Naive thymus-derived CD4-positive, alpha-beta T cell (primary cell): ENCODE measurements around the gene TPSB2. TPM values are rescaled to one million over a fixed set of nuclear protein-coding genes. Genes with fewer than 3 reads are reported as not detected.
"Not testable (repeated sequence)": the region's sequence is repeated elsewhere in the genome, so short reads cannot be mapped to it uniquely, and the experiment has no call there.

ENCODE experiments used
- ATAC-seq: fragments of 150-1000 bp; cut with Tn5 transposase; 2 replicates; pipeline ENCODE4 v1.10.0; 2021; ENCODE audit warnings: mild to moderate bottlenecking, moderate library complexity
- CTCF ChIA-PET: fragments of 350-600 bp; sonication (Branson Sonifier 250); formaldehyde crosslinking; loops from one replicate; lab custom pipeline; 2021; ENCODE audit warnings: antibody characterized with exemption; lab: Charles Lee
- POLR2A ChIA-PET: fragments of 350-600 bp; sonication (Branson Sonifier 250); formaldehyde crosslinking; loops from one replicate; lab custom pipeline; 2021; ENCODE audit warnings: antibody characterized with exemption, inconsistent platforms; lab: Charles Lee
- DNase-seq, 9 donors: peaks; one replicate each; pipeline versions ENCODE4 v3.0.0 to v3.0.0-alpha.2; 2020 to 2022; ENCODE audit warnings: mixed read lengths in 1 of 9
- H3K27ac ChIP-seq: one replicate; pipeline ENCODE4 v1.7.0; 2013; ENCODE audit warnings: mild to moderate bottlenecking, low read depth, low read length, moderate library complexity
- H3K27me3 ChIP-seq, 2 donors: one replicate each; pipeline ENCODE4 v1.7.0; 2013; ENCODE audit warnings: low read length in 2 of 2, mild to moderate bottlenecking in 2 of 2, moderate library complexity in 2 of 2; ENCODE audit not compliant: control insufficient read depth in 2 of 2, insufficient read depth in 2 of 2
- H3K36me3 ChIP-seq, 3 experiments: 1 replicate in 2 of 3; 2 replicates in 1 of 3; pipeline ENCODE4 v1.7.0; 2013; ENCODE audit warnings: low read length in 3 of 3, mild to moderate bottlenecking in 3 of 3, moderate library complexity in 1 of 3; ENCODE audit not compliant: insufficient read depth in 3 of 3, control insufficient read depth in 2 of 3
- H3K4me1 ChIP-seq, 2 donors: one replicate each; pipeline ENCODE4 v1.7.0; 2013; ENCODE audit warnings: low read length in 2 of 2, mild to moderate bottlenecking in 2 of 2, moderate library complexity in 1 of 2; ENCODE audit not compliant: control insufficient read depth in 2 of 2, insufficient read depth in 2 of 2
- H3K4me3 ChIP-seq: 2 replicates; pipeline ENCODE4 v1.7.0; 2013; ENCODE audit warnings: mild to moderate bottlenecking, low read length
- H3K9me3 ChIP-seq, 3 experiments: 1 replicate in 2 of 3; 2 replicates in 1 of 3; pipeline ENCODE4 v1.7.0; 2013; ENCODE audit warnings: low read length in 3 of 3; ENCODE audit not compliant: control insufficient read depth in 2 of 3
- H3K27ac Mint-ChIP-seq, 9 donors: one replicate each; pipeline ENCODE4 v1.8.0; 2020 to 2022; ENCODE audit warnings: mixed read lengths in 9 of 9, mild to moderate bottlenecking in 8 of 9, moderate library complexity in 5 of 9, inconsistent platforms in 2 of 9
- H3K27me3 Mint-ChIP-seq, 5 donors: one replicate each; pipeline ENCODE4 v1.8.0; 2021 to 2022; ENCODE audit warnings: mixed read lengths in 5 of 5, mild to moderate bottlenecking in 1 of 5
- H3K36me3 Mint-ChIP-seq, 5 donors: one replicate each; pipeline ENCODE4 v1.8.0; 2020 to 2022; ENCODE audit warnings: mixed read lengths in 5 of 5, mild to moderate bottlenecking in 3 of 5, inconsistent platforms in 1 of 5
- H3K4me1 Mint-ChIP-seq, 7 donors: one replicate each; pipeline ENCODE4 v1.8.0; 2020 to 2022; ENCODE audit warnings: mixed read lengths in 7 of 7, mild to moderate bottlenecking in 3 of 7, inconsistent platforms in 1 of 7
- H3K4me3 Mint-ChIP-seq, 10 donors: one replicate each; pipeline ENCODE4 v1.8.0; 2020 to 2022; ENCODE audit warnings: mild to moderate bottlenecking in 10 of 10, mixed read lengths in 10 of 10, moderate library complexity in 6 of 10, inconsistent platforms in 2 of 10
- H3K9me3 Mint-ChIP-seq, 11 donors: one replicate each; pipeline ENCODE4 v1.8.0; 2020 to 2022; ENCODE audit warnings: mixed read lengths in 11 of 11, mild to moderate bottlenecking in 4 of 11, inconsistent platforms in 1 of 11, moderate library complexity in 1 of 11
- intact Hi-C, 2 donors: fragments of 100-400 bp; cut with micrococcal nuclease; formaldehyde crosslinking; loops; one replicate each; pipeline ENCODE4 v1.15.1; 2023
- polyA plus RNA-seq, 2 donors: library from polyadenylated mRNA; unstranded; fragments of 300-500 nt; fragmentation: Illumina TruSeq; gene quantifications; one replicate each; pipeline ENCODE4 v1.2.3, GENCODE V29; 2021
- total RNA-seq, 6 experiments: library from RNA in 5 of 6; stranded (reverse) in 5 of 6; gene quantifications; 1 replicate in 5 of 6; 2 replicates in 1 of 6; pipeline ENCODE4 v1.2.3 and lab custom pipeline; 2021 to 2026

Gene TPSB2
- total and polyA plus RNA-seq, 7 experiments from 2014 or later = 5.3 TPM; not detected in 6

DNA sequence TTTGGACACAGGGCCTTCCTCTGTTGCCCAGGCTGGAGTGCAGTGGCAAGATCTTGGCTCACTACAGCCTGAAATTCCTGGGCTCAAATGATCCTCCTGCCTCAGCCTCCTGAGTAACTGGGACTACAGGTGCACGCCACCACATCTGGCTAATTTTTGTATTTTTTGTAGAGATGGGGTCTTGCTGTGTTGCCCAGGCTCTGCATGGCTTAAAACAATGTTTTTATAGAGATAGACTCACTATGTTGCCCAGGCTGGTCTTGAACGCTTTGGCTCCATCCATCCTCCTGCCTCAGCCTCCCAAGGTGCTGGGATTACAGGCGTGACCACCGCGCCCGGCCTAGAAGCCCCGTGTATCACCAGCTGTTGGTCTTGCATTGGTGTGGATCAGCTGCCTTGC lies 39.4 kb upstream of the TPSB2 start:
- intact Hi-C loops, H3K36me3 ChIP-seq, POLR2A ChIA-PET: not testable (repeated sequence)

DNA sequence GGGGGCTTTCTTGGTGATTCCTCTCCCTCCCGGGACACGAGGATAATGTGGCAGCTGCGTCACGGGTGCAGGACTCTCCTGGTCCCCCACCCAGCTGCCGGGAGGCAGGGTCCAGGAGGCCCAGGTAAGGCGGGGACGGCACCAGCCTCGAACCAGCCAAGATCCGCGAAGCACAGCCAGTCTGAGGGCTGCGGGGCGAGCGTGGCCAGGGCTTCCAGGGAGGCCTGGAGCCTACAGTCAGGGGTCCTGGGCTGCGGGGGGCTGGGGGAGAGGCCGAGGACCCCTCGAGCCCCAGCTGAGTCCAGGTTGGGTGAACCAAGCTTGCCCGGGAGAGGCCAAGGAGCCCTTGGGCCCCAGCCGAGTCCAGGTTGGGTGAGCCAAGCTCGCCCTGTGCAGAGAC lies 35.8 kb upstream of the TPSB2 start:
- no peak for ATAC-seq
- ChIA-PET POLR2A (no interaction called here), CTCF (no interaction called here)
- Mint-ChIP-seq H3K9me3 (peaks cover 0 to 10% (median 0%) of the 10 kb centered on the region in 11 donors), H3K27me3 (peaks cover 7 to 13% (median 12%) of the 10 kb centered on the region in 5 donors), H3K4me1 (peaks cover 0 to 2% (median 0%) of the 10 kb centered on the region in 7 donors), H3K36me3 (no peaks in the 10 kb centered on the region), H3K4me3 (no peak overlapping the region), H3K27ac (no peak overlapping the region)
- Histone ChIP-seq H3K27me3 (no peaks in the 10 kb centered on the region), H3K27ac (no peak overlapping the region), H3K9me3 (no peaks in the 10 kb centered on the region), H3K36me3 (no peaks in the 10 kb centered on the region), H3K4me1 (no peaks in the 10 kb centered on the region), H3K4me3 (no peak overlapping the region)
- intact Hi-C loops = no loop called here
- DNase-seq = no peak

More for the DNA sequence above, 39.4 kb upstream of the TPSB2 start:
- H3K36me3 Mint-ChIP-seq, H3K4me1 Mint-ChIP-seq, H3K4me1 ChIP-seq, H3K9me3 ChIP-seq, H3K27ac Mint-ChIP-seq, H3K27ac ChIP-seq, ATAC-seq, H3K4me3 Mint-ChIP-seq, DNase-seq, H3K27me3 ChIP-seq, H3K9me3 Mint-ChIP-seq, CTCF ChIA-PET, H3K4me3 ChIP-seq: not testable (repeated sequence)
- H3K27me3 Mint-ChIP-seq = peaks cover 2 to 18% (median 8%) of the 10 kb centered on the region in 5 donors

DNA sequence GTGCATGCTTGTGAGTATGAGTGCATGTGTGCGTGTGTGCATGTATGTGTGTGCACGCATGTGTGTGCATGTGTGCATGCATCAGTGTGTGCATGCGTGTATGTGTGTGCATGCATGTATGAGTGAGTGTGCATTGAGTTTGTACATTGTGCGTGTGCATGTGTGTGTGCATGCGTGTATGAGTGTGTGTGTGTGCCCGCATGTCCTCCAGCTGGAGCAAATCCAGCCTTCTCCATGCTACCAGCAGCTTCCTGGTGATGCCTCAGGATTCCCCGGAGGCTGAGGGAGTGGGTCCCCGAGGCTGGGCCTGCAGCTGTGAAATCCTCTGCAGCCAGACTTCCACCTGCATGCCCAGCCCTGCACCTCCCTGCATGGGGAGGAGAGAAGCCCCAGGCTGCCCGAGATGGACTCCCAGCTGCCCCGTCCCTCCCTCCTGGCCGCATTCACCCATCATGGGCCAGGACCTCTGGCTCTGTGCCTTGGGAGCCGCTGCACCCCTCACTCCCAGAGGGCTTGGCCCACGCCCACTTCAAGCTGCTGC lies 35.2 kb upstream of the TPSB2 start:
- no peak overlapping the region for H3K4me3 Mint-ChIP-seq
- no peak overlapping the region for H3K4me3 ChIP-seq
- H3K4me1 ChIP-seq = no peaks in the 10 kb centered on the region
- no peak for DNase-seq
- ChIA-PET CTCF (no interaction called here), POLR2A (no interaction called here)
- ATAC-seq = no peak
- intact Hi-C loops = no loop called here
- H3K36me3 ChIP-seq = no peaks in the 10 kb centered on the region
- peaks cover 0 to 3% (median 0%) of the 10 kb centered on the region in 7 donors for H3K4me1 Mint-ChIP-seq
- H3K27me3 Mint-ChIP-seq = peaks cover 13 to 19% (median 14%) of the 10 kb centered on the region in 5 donors
- H3K27me3 ChIP-seq = no peaks in the 10 kb centered on the region
- no peaks in the 10 kb centered on the region for H3K36me3 Mint-ChIP-seq
- H3K27ac Mint-ChIP-seq = no peak overlapping the region
- H3K9me3 ChIP-seq = no peaks in the 10 kb centered on the region
- H3K27ac ChIP-seq = no peak overlapping the region
- peaks cover 0 to 10% (median 0%) of the 10 kb centered on the region in 11 donors for H3K9me3 Mint-ChIP-seq

DNA sequence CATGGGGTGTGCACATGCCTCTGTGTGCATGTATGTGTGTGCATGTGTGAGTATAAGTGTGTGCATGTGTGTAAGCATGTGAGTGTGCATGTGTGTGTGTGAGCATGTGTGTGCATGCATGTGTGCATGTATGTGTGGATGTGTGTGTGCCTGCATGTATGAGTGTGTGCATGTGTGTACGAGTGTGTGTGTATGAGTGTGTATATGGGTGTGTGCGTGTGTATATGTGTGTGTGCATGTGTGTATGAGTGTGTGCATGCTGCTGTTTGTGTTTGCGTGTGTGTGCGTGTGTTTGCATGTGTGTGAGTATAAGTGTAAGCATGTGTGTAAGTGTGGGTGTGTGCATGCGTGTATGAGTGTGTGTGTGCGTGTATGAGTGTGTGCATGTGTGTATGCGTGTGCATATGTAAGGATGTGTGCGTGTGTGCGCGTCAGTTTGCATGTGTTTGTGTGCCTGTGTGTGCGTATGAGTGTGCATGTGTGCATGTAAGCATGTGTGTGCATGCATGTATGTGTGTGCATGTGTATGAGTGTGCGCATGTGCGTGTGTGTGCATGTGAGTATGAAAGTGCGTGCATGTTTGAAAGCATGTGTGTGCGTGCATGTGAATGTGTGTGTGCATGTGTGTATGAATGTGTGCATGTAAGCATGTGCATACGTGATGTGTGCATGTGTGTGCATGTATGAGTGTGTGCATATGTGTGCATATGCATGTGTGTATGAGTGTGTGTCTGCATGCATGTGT lies 34.5 kb upstream of the TPSB2 start:
- H3K4me3 ChIP-seq = no peak overlapping the region
- Mint-ChIP-seq H3K27me3 (peaks cover 13 to 22% (median 13%) of the 10 kb centered on the region in 5 donors), H3K9me3 (peaks cover 0 to 10% (median 0%) of the 10 kb centered on the region in 11 donors), H3K4me1 (peaks cover 0 to 3% (median 0%) of the 10 kb centered on the region in 7 donors), H3K36me3 (no peaks in the 10 kb centered on the region), H3K27ac (peak overlapping the region in 1 of 9 donors; percentile 5), H3K4me3 (no peak overlapping the region)
- H3K27ac ChIP-seq = no peak overlapping the region
- H3K36me3 ChIP-seq = no peaks in the 10 kb centered on the region
- ChIA-PET POLR2A (no interaction called here), CTCF (no interaction called here)
- H3K9me3 ChIP-seq = no peaks in the 10 kb centered on the region
- no peak for DNase-seq
- no peak for ATAC-seq
- no peaks in the 10 kb centered on the region for H3K4me1 ChIP-seq
- intact Hi-C loops = no loop called here
- H3K27me3 ChIP-seq = no peaks in the 10 kb centered on the region

DNA sequence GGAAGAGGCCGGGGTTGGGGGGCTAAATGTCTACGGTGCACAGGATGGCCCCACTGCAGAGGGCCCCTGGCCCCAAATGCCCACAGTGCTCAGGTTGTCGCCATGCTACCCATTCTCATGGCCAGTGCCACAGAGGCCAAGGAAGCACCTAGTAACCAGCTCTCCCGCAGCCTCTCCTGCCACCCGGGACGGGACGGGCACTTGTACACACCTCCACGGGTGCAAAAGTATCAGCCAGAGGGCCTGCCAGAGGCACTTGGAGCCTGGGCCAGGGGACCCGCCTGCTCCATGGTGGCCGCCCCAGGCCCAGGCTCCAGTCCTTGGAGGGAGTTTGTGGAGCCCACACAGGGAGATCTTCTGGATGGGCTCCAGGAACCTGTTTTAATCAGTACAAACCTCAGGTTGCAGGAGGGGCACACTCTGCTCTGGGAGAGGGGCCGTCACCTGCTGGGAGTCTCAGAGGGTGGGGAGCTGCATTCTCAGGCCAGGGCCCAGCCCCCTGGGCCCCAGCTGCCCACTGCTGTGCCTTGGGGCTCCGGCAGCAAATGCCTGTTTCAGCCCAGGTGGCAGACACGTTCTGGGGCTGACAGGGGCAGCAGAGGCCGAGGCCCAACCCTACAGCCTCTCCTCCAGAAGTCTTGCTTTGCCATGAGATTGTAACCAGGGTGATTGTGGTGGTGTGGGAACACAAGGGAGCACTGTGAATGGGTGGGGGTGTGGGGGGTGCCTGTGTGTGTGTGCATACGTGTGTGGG lies 33.8 kb upstream of the TPSB2 start:
- H3K9me3 ChIP-seq = no peaks in the 10 kb centered on the region
- Mint-ChIP-seq H3K9me3 (peaks cover 0 to 10% (median 0%) of the 10 kb centered on the region in 11 donors), H3K4me1 (peaks cover 0 to 8% (median 5%) of the 10 kb centered on the region in 7 donors), H3K4me3 (no peak overlapping the region), H3K36me3 (no peaks in the 10 kb centered on the region), H3K27ac (peak overlapping the region in 1 of 9 donors; percentile 5), H3K27me3 (peaks cover 18 to 27% (median 18%) of the 10 kb centered on the region in 5 donors)
- H3K4me1 ChIP-seq = no peaks in the 10 kb centered on the region
- DNase-seq = no peak
- ATAC-seq = no peak
- H3K4me3 ChIP-seq = no peak overlapping the region
- no peak overlapping the region for H3K27ac ChIP-seq
- CTCF ChIA-PET = no interaction called here
- intact Hi-C loops = no loop called here
- H3K36me3 ChIP-seq = no peaks in the 10 kb centered on the region
- POLR2A ChIA-PET = no interaction called here
- no peaks in the 10 kb centered on the region for H3K27me3 ChIP-seq

DNA sequence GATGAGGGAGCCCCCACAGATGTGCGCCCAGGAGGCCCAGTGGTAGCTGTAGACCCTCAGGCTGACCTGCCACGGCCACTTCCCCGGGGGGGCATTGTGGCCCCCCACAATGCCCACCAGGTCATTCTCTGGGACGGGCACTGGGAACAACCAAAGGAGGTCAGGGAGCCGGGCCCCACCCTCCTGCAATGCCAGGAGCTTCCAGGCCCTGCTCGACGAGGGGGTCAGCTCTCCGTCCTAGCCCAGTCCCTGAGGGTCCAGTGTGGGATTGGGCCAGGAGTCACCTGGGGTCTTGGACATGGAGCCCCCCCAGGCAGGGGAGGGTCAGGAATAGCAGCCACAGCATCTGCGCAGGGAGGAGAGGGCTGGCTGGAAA lies 32.9 kb upstream of the TPSB2 start:
- CTCF ChIA-PET = no interaction called here
- ATAC-seq = no peak

More for the DNA sequence above, 32.9 kb upstream of the TPSB2 start:
- H3K9me3 ChIP-seq = no peaks in the 10 kb centered on the region
- no peaks in the 10 kb centered on the region for H3K27me3 ChIP-seq
- DNase-seq = no peak
- H3K27ac Mint-ChIP-seq = no peak overlapping the region
- H3K4me1 Mint-ChIP-seq = peaks cover 0 to 9% (median 5%) of the 10 kb centered on the region in 7 donors
- POLR2A ChIA-PET = no interaction called here
- no peaks in the 10 kb centered on the region for H3K36me3 ChIP-seq
- no peaks in the 10 kb centered on the region for H3K4me1 ChIP-seq
- H3K4me3 Mint-ChIP-seq = no peak overlapping the region
- intact Hi-C loops = no loop called here
- H3K9me3 Mint-ChIP-seq = peaks cover 0 to 10% (median 0%) of the 10 kb centered on the region in 11 donors
- H3K27me3 Mint-ChIP-seq = peaks cover 18 to 28% (median 19%) of the 10 kb centered on the region in 5 donors
- no peak overlapping the region for H3K27ac ChIP-seq
- no peaks in the 10 kb centered on the region for H3K36me3 Mint-ChIP-seq
- H3K4me3 ChIP-seq = no peak overlapping the region
